Panc1 (cell line): ENCODE results near the gene MDGA2. TPM values are rescaled to one million over a fixed set of nuclear protein-coding genes. Genes with fewer than 3 reads are reported as not detected.

Source experiments
- ATAC-seq: fragments of 200-7000 bp; cut with Tn5 transposase; 2 replicates; pipeline ENCODE4 v1.9.1; 2020; ENCODE audit warnings: mild to moderate bottlenecking, moderate library complexity
- BruUV-seq: library from RNA; stranded (reverse); fragments of 400-500 nt; replicated peaks from 2 replicates; lab custom pipeline; 2021; lab: Mats Ljungman, UMichigan
- CTCF ChIA-PET: fragments of 300-600 bp; sonication (Branson Sonifier 250); formaldehyde crosslinking; loops from one replicate; lab custom pipeline; 2022; ENCODE audit warnings: antibody characterized with exemption; lab: Charles Lee
- POLR2A ChIA-PET: fragments of 300-600 bp; sonication (Branson Sonifier 250); formaldehyde crosslinking; loops from one replicate; lab custom pipeline; 2022; ENCODE audit warnings: antibody characterized with exemption; lab: Charles Lee
- DNase-seq: peaks from one replicate; pipeline ENCODE4 v3.0.0-alpha.2; 2010; ENCODE audit warnings: low read depth, low spot score
- H3K27ac ChIP-seq: 2 replicates; pipeline ENCODE4 v1.5.1; 2011; ENCODE audit warnings: mild to moderate bottlenecking, low read length, inconsistent platforms
- H3K27me3 ChIP-seq: fragments of 200-500 bp; sonication (Bioruptor generic); 2 replicates; pipeline ENCODE4 v1.6.0; 2014; ENCODE audit warnings: low read length, inconsistent platforms; ENCODE audit not compliant: control insufficient read depth, insufficient read depth
- H3K36me3 ChIP-seq: fragments of 200-500 bp; sonication (Bioruptor generic); 2 replicates; pipeline ENCODE4 v1.5.1; 2014; ENCODE audit warnings: inconsistent platforms, mild to moderate bottlenecking, low read length, moderate library complexity; ENCODE audit not compliant: control insufficient read depth, insufficient read depth
- H3K4me1 ChIP-seq: 2 replicates; pipeline ENCODE4 v1.5.1; 2011; ENCODE audit warnings: inconsistent platforms, mild to moderate bottlenecking, low read length, moderate library complexity; ENCODE audit not compliant: control insufficient read depth, insufficient read depth
- H3K4me3 ChIP-seq, 2 experiments: 2 replicates each; pipeline ENCODE4 v1.5.1; 2011 to 2012; ENCODE audit warnings: low read depth in 2 of 2, low read length in 2 of 2, mild to moderate bottlenecking in 2 of 2, inconsistent platforms in 1 of 2, moderate library complexity in 1 of 2
- H3K9me3 ChIP-seq: fragments of 200-500 bp; sonication (Bioruptor generic); 2 replicates; pipeline ENCODE4 v1.5.1; 2014; ENCODE audit warnings: low read depth, mild to moderate bottlenecking, inconsistent platforms, low read length, moderate library complexity; ENCODE audit not compliant: control insufficient read depth, insufficient read depth
- CTCF ChIP-seq: fragments of 450-650 bp; IDR thresholded peaks from 2 replicates; pipeline ENCODE4 v1.5.1; 2017; ENCODE audit warnings: mild to moderate bottlenecking
- POLR2AphosphoS5 ChIP-seq: IDR thresholded peaks from 2 replicates; pipeline ENCODE4 v1.6.1; 2012; ENCODE audit warnings: mild to moderate bottlenecking, low read depth, low read length, moderate library complexity
- REST ChIP-seq, 2 experiments: IDR thresholded peaks; 2 replicates each; pipeline ENCODE4 v1.6.1; 2011 to 2012; ENCODE audit warnings: low read depth in 2 of 2, control low read depth in 1 of 2, low read length in 1 of 2, mild to moderate bottlenecking in 1 of 2, moderate library complexity in 1 of 2; ENCODE audit not compliant: insufficient read depth in 1 of 2
- SIN3A ChIP-seq: IDR thresholded peaks from 2 replicates; pipeline ENCODE4 v1.6.1; 2012; ENCODE audit warnings: low read depth, mild to moderate bottlenecking, low read length, moderate library complexity, borderline replicate concordance; ENCODE audit not compliant: insufficient read depth
- TCF7L2 ChIP-seq: IDR thresholded peaks from 2 replicates; pipeline ENCODE4 v1.6.1; 2011; ENCODE audit warnings: mild to moderate bottlenecking, low read depth, low read length, inconsistent platforms
- in situ Hi-C: cut with HindIII; loops from 2 replicates; pipeline ENCODE4 v1.10.0; 2016; ENCODE audit warnings: low sequenced_read_pairs, low pct_unique_long_range_greater_than_20kb
- intact Hi-C: fragments of 100-400 bp; cut with micrococcal nuclease; formaldehyde crosslinking; loops from one replicate; pipeline ENCODE4 v1.10.0; 2022; ENCODE audit not compliant: unreplicated experiment
- total RNA-seq: library from RNA; stranded (reverse); gene quantifications from one replicate; pipeline ENCODE4 v1.2.1, GENCODE V29; 2021; ENCODE audit not compliant: unreplicated experiment

MDGA2 gene
- total RNA-seq, 1 experiment from 2014 or later, result not detected

GRCh38 chr14:47148686-47149085 lies 526.7 kb downstream of the MDGA2 start:
- no peak for TF ChIP-seq REST (IDR thresholded peaks at IDR 0.05; ENCODE audit: insufficient read depth in 1 of 2, low read depth in 2 of 2, low read length in 1 of 2)
- TF ChIP-seq TCF7L2, result no peak
- no peak for TF ChIP-seq POLR2AphosphoS5
- no peak for TF ChIP-seq SIN3A
- no peak for TF ChIP-seq CTCF
- no peak overlapping the region for H3K4me3 ChIP-seq
- in situ Hi-C loops, result no loop called here
- no peak for ATAC-seq
- ChIA-PET CTCF (no interaction called here), POLR2A (no interaction called here)
- no peak for DNase-seq
- intact Hi-C loops, result no loop called here
- no peaks in the 10 kb centered on the region for H3K4me1 ChIP-seq
- BruUV-seq, result no TSS peak
- no peaks in the 10 kb centered on the region for H3K27me3 ChIP-seq
- H3K9me3 ChIP-seq, result no peaks in the 10 kb centered on the region
- no peak overlapping the region for H3K27ac ChIP-seq
- H3K36me3 ChIP-seq, result no peaks in the 10 kb centered on the region

- CTCF ChIA-PET, result no interaction called here
- no peak overlapping the region for H3K4me3 ChIP-seq
- no peaks in the 10 kb centered on the region for H3K4me1 ChIP-seq
- DNase-seq (no peak), ATAC-seq (no peak)
- BruUV-seq, result no TSS peak
- TF ChIP-seq TCF7L2, result no peak
- TF ChIP-seq POLR2AphosphoS5, result no peak
- no peak for TF ChIP-seq CTCF
- TF ChIP-seq REST (IDR thresholded peaks at IDR 0.05; ENCODE audit: insufficient read depth in 1 of 2, low read depth in 2 of 2, low read length in 1 of 2), result no peak
- TF ChIP-seq SIN3A, result no peak
- intact Hi-C loops, result no loop called here
- in situ Hi-C loops, result no loop called here
- no peak overlapping the region for H3K27ac ChIP-seq
- no peaks in the 10 kb centered on the region for H3K27me3 ChIP-seq
- H3K9me3 ChIP-seq, result no peaks in the 10 kb centered on the region
- POLR2A ChIA-PET, result no interaction called here
- no peaks in the 10 kb centered on the region for H3K36me3 ChIP-seq
Observed at GRCh38 chr14:47120645-47121044, 554.8 kb downstream of the MDGA2 start.
